GM23338 (cell line): Measurements from ENCODE around the gene ROBO1. TPM values are rescaled to one million over a fixed set of nuclear protein-coding genes. Genes with fewer than 3 reads are reported as not detected.

Source experiments
- ATAC-seq: fragments of 200-7000 bp; cut with Tn5 transposase; 3 replicates; pipeline ENCODE4 v1.9.1; 2020
- DNase-seq: peaks from one replicate; pipeline ENCODE4 v3.0.0-alpha.2; 2015; ENCODE audit warnings: low spot score
- H2AFZ ChIP-seq: fragments of 200-600 bp; sonication (generic); 2 replicates; pipeline ENCODE4 v1.8.0; 2016; ENCODE audit warnings: antibody characterized with exemption, mild to moderate bottlenecking, moderate library complexity
- H3F3A ChIP-seq: fragments of 200-600 bp; sonication (generic); replicated peaks from 2 replicates; pipeline ENCODE4 v1.8.0; 2017; ENCODE audit warnings: antibody characterized with exemption, mixed run types, low read depth
- H3K27ac ChIP-seq: fragments of 200-600 bp; sonication (generic); 2 replicates; pipeline ENCODE4 v1.6.1; 2016; ENCODE audit warnings: low read depth
- H3K27me3 ChIP-seq: fragments of 200-600 bp; sonication (generic); 2 replicates; pipeline ENCODE4 v1.8.0; 2016; ENCODE audit warnings: mild to moderate bottlenecking, mixed run types, moderate library complexity; ENCODE audit not compliant: insufficient read depth
- H3K36me3 ChIP-seq: fragments of 200-600 bp; sonication (generic); 2 replicates; pipeline ENCODE4 v1.8.0; 2016; ENCODE audit warnings: mild to moderate bottlenecking; ENCODE audit not compliant: insufficient read depth
- H3K4me1 ChIP-seq: fragments of 200-600 bp; sonication (generic); 2 replicates; pipeline ENCODE4 v1.8.0; 2016; ENCODE audit warnings: mild to moderate bottlenecking, moderate library complexity; ENCODE audit not compliant: insufficient read depth
- H3K4me2 ChIP-seq: fragments of 200-600 bp; sonication (generic); 2 replicates; pipeline ENCODE4 v1.7.1; 2017; ENCODE audit warnings: mixed run types
- H3K4me3 ChIP-seq: fragments of 200-600 bp; sonication (generic); 2 replicates; pipeline ENCODE4 v1.6.1; 2016; ENCODE audit warnings: mixed run types
- H3K79me2 ChIP-seq: fragments of 200-600 bp; sonication (generic); replicated peaks from 2 replicates; pipeline ENCODE4 v1.8.0; 2017; ENCODE audit warnings: mild to moderate bottlenecking; ENCODE audit not compliant: insufficient read depth
- H3K9me2 ChIP-seq: fragments of 200-600 bp; sonication (generic); 2 replicates; pipeline ENCODE4 v1.8.0; 2017; ENCODE audit not compliant: insufficient read depth
- H4K20me1 ChIP-seq: fragments of 200-600 bp; sonication (generic); replicated peaks from 2 replicates; pipeline ENCODE4 v1.8.0; 2017; ENCODE audit warnings: mild to moderate bottlenecking; ENCODE audit not compliant: insufficient read depth
- H3K27ac Mint-ChIP-seq: 2 replicates; pipeline ENCODE4 v1.8.0; 2020; ENCODE audit warnings: inconsistent platforms, mild to moderate bottlenecking, moderate library complexity, mixed read lengths
- H3K27me3 Mint-ChIP-seq: 3 replicates; pipeline ENCODE4 v1.8.0; 2022; ENCODE audit warnings: low read depth, mild to moderate bottlenecking, moderate library complexity, mixed read lengths, inconsistent platforms; ENCODE audit not compliant: insufficient read depth, poor library complexity
- H3K36me3 Mint-ChIP-seq: 3 replicates; pipeline ENCODE4 v1.8.0; 2021; ENCODE audit warnings: low read depth, mild to moderate bottlenecking, inconsistent platforms, moderate library complexity, mixed read lengths
- H3K4me1 Mint-ChIP-seq: 3 replicates; pipeline ENCODE4 v1.8.0; 2020; ENCODE audit warnings: mild to moderate bottlenecking, inconsistent platforms, mixed read lengths
- H3K4me3 Mint-ChIP-seq: 3 replicates; pipeline ENCODE4 v1.8.0; 2021; ENCODE audit warnings: moderate library complexity, mild to moderate bottlenecking, inconsistent platforms, mixed read lengths
- H3K9me3 Mint-ChIP-seq: 3 replicates; pipeline ENCODE4 v1.8.0; 2020; ENCODE audit warnings: moderate library complexity, mild to moderate bottlenecking, inconsistent platforms, mixed read lengths
- CREB1 ChIP-seq: fragments of 250-450 bp; sonication (Bioruptor Pico); IDR thresholded peaks from 2 replicates; pipeline ENCODE4 v1.5.0; 2020; ENCODE audit warnings: low read depth, mild to moderate bottlenecking, moderate library complexity
- CTCF ChIP-seq, 2 experiments: fragments of 200-600 bp in 1 of 2; sonication (generic) in 1 of 2; conservative IDR thresholded peaks; 2 replicates each; pipeline versions ENCODE4 v1.5.1 to v1.6.1; 2016 to 2017; ENCODE audit warnings: antibody characterized with exemption in 2 of 2, low read depth in 2 of 2, mild to moderate bottlenecking in 2 of 2, moderate library complexity in 1 of 2
- ETS1 ChIP-seq: IDR thresholded peaks from 2 replicates; pipeline ENCODE4 v1.6.1; 2016; ENCODE audit warnings: antibody characterized with exemption
- EZH2 ChIP-seq: fragments of 200-600 bp; sonication (generic); IDR thresholded peaks from one replicate; pipeline ENCODE4 v1.8.0; 2017; ENCODE audit warnings: antibody characterized with exemption, mild to moderate bottlenecking, low read depth; ENCODE audit not compliant: unreplicated experiment
- EZH2phosphoT487 ChIP-seq: fragments of 200-600 bp; sonication (generic); IDR thresholded peaks from one replicate; pipeline ENCODE4 v1.8.1; 2018; ENCODE audit warnings: antibody characterized with exemption; ENCODE audit not compliant: unreplicated experiment
- JUNB ChIP-seq: IDR thresholded peaks from one replicate; pipeline ENCODE4 v1.6.1; 2016; ENCODE audit warnings: antibody characterized with exemption; ENCODE audit not compliant: unreplicated experiment
- NANOG ChIP-seq: IDR thresholded peaks from 2 replicates; pipeline ENCODE4 v1.6.1; 2016; ENCODE audit warnings: antibody characterized with exemption, borderline replicate concordance
- POLR2AphosphoS5 ChIP-seq: IDR thresholded peaks from 2 replicates; pipeline ENCODE4 v1.6.1; 2016; ENCODE audit warnings: antibody characterized with exemption, low read depth
- STAT1 ChIP-seq: IDR thresholded peaks from one replicate; pipeline ENCODE4 v1.6.1; 2016; ENCODE audit warnings: antibody characterized with exemption; ENCODE audit not compliant: unreplicated experiment
- ZNF114 ChIP-seq: fragments of 250-450 bp; sonication (Bioruptor Pico); IDR thresholded peaks from 2 replicates; pipeline ENCODE4 v1.5.0; 2020; ENCODE audit warnings: mild to moderate bottlenecking, moderate library complexity
- ZNF331 ChIP-seq: fragments of 250-450 bp; sonication (Bioruptor Pico); IDR thresholded peaks from 2 replicates; pipeline ENCODE4 v1.5.0; 2020; ENCODE audit warnings: low read depth, mild to moderate bottlenecking, moderate library complexity
- ZNF462 ChIP-seq: fragments of 250-450 bp; sonication (Bioruptor Pico); IDR thresholded peaks from 2 replicates; pipeline ENCODE4 v1.5.0; 2020; ENCODE audit warnings: mild to moderate bottlenecking, moderate library complexity
- polyA plus RNA-seq: library from polyadenylated mRNA; unstranded; fragments of >200 nt; fragmentation: Nextera tagmentation; extraction: Ambion mirVana; gene quantifications from 2 replicates; pipeline ENCODE4 v1.2.1, GENCODE V29; 2016
- total RNA-seq: library from RNA; depleted of rRNA; stranded (reverse); fragments of >200 nt; shearing (Covaris generic); gene quantifications from 2 replicates; pipeline ENCODE4 v1.2.3, GENCODE V29; 2014

ROBO1 gene
- total and polyA plus RNA-seq, 2 experiments from 2014 or later = 19.2 to 78.3 TPM

GRCh38 chr3:79211586-79212359, 556.0 kb downstream of the ROBO1 start:
- ATAC-seq (no peak), DNase-seq (peak; percentile 13)
- peak overlapping the region; percentile 24; the same call in 1 of the 2 replicates for H3K27ac Mint-ChIP-seq

GRCh38 chr3:79204351-79204750, 563.4 kb downstream of the ROBO1 start:
- Mint-ChIP-seq H3K4me3 (no peak overlapping the region), H3K4me1 (peaks cover 40% of the 10 kb centered on the region), H3K9me3 (peaks cover 3% of the 10 kb centered on the region; the same call in 2 of the 3 replicates), H3K36me3 (peaks cover 5% of the 10 kb centered on the region; the same call in 1 of the 3 replicates), H3K27ac (no peak overlapping the region), H3K27me3 (no peaks in the 10 kb centered on the region)
- Histone ChIP-seq H3K27me3 (no peaks in the 10 kb centered on the region), H3F3A (no peaks in the 10 kb centered on the region), H2AFZ (no peak overlapping the region), H4K20me1 (no peaks in the 10 kb centered on the region), H3K4me2 (no peak overlapping the region), H3K9me2 (no peaks in the 10 kb centered on the region), H3K79me2 (no peaks in the 10 kb centered on the region), H3K4me3 (no peak overlapping the region), H3K36me3 (no peaks in the 10 kb centered on the region), H3K27ac (no peak overlapping the region), H3K4me1 (peaks cover 42% of the 10 kb centered on the region)
- ATAC-seq = no peak
- no peak for DNase-seq
- TF ChIP-seq JUNB (no peak), CREB1 (CRISPR knock-in tag) (no peak), ZNF114 (CRISPR knock-in tag) (no peak), CTCF (conservative IDR thresholded peaks at IDR 0.05; ENCODE audit: low read depth in 2 of 2) (no peak), POLR2AphosphoS5 (no peak), NANOG (no peak), ZNF331 (CRISPR knock-in tag) (no peak), EZH2 (no peak), STAT1 (no peak), EZH2phosphoT487 (no peak), ETS1 (no peak), ZNF462 (no peak)

More at GRCh38 chr3:79211586-79212359, 556.0 kb downstream of the ROBO1 start:
- H3K36me3 ChIP-seq = no peaks in the 10 kb centered on the region
- Mint-ChIP-seq H3K9me3 (peaks cover 9% of the 10 kb centered on the region), H3K27me3 (peaks cover 1% of the 10 kb centered on the region), H3K36me3 (peaks cover 15% of the 10 kb centered on the region; the same call in 2 of the 3 replicates), H3K4me3 (no peak overlapping the region), H3K4me1 (peaks cover 12% of the 10 kb centered on the region; the same call in 2 of the 3 replicates)
- H3K4me3 ChIP-seq = no peak overlapping the region
- H2AFZ ChIP-seq = 0 out of 2 replicates have a peak overlapping the region, but pooled peaks have one; percentile 19
- H3K4me2 ChIP-seq = no peak overlapping the region
- no peak overlapping the region for H3K27ac ChIP-seq
- H3K79me2 ChIP-seq = no peaks in the 10 kb centered on the region
- peaks cover 9% of the 10 kb centered on the region; the same call in 1 of the 2 replicates for H3K4me1 ChIP-seq
- no peaks in the 10 kb centered on the region for H3F3A ChIP-seq
- TF ChIP-seq STAT1 = no peak
- no peaks in the 10 kb centered on the region for H4K20me1 ChIP-seq
- no peaks in the 10 kb centered on the region for H3K27me3 ChIP-seq
- no peaks in the 10 kb centered on the region for H3K9me2 ChIP-seq
